ENCODE results near the gene BST2. TPM values are rescaled to one million over a fixed set of nuclear protein-coding genes. Genes with fewer than 3 reads are reported as not detected.

BST2 gene
- total RNA-seq, 1 experiment from 2014 or later, result 24.8 TPM

GRCh38 chr19:17414097-17414496, 8.7 kb upstream of the BST2 start:
- Mint-ChIP-seq H3K27ac (ENCODE audit: low read depth, unreplicated experiment) (no peak overlapping the region), H3K27me3 (ENCODE audit: insufficient read depth, unreplicated experiment) (no peaks in the 10 kb centered on the region), H3K4me1 (ENCODE audit: insufficient read depth, unreplicated experiment) (peaks cover 5% of the 10 kb centered on the region), H3K9me3 (ENCODE audit: unreplicated experiment) (no peaks in the 10 kb centered on the region), H3K4me3 (ENCODE audit: unreplicated experiment) (no peak overlapping the region), H3K36me3 (ENCODE audit: insufficient read depth, unreplicated experiment) (peaks cover 33% of the 10 kb centered on the region)
- CTCF ChIA-PET, result no interaction called here
- no peak for TF ChIP-seq CTCF (IDR thresholded peaks at IDR 0.05; ENCODE audit: unreplicated experiment)
- POLR2A ChIA-PET, result no interaction called here
- intact Hi-C loops (cut with micrococcal nuclease), result no loop called here
- no peak for DNase-seq (ENCODE audit: unreplicated experiment)
- BruUV-seq (replicated peaks), result no TSS peak

- no peak for DNase-seq (ENCODE audit: unreplicated experiment)
- TF ChIP-seq CTCF (IDR thresholded peaks at IDR 0.05; ENCODE audit: unreplicated experiment), result no peak
- H3K9me3 Mint-ChIP-seq (ENCODE audit: unreplicated experiment), result no peaks in the 10 kb centered on the region
- peaks cover 8% of the 10 kb centered on the region for H3K4me1 Mint-ChIP-seq (ENCODE audit: insufficient read depth, unreplicated experiment)
- H3K36me3 Mint-ChIP-seq (ENCODE audit: insufficient read depth, unreplicated experiment), result peaks cover 33% of the 10 kb centered on the region
- H3K27ac Mint-ChIP-seq (ENCODE audit: low read depth, unreplicated experiment), result no peak overlapping the region
- H3K4me3 Mint-ChIP-seq (ENCODE audit: unreplicated experiment), result no peak overlapping the region
- ChIA-PET CTCF (interaction anchor here (0.8 to 1.4 kb wide), 2 partner anchors 21 to 66 kb away, joined by 4 to 6 read pairs; no protein-coding TSS in a partner anchor), POLR2A (no interaction called here)
- intact Hi-C loops (cut with micrococcal nuclease), result no loop called here
- BruUV-seq (replicated peaks), result no TSS peak
- H3K27me3 Mint-ChIP-seq (ENCODE audit: insufficient read depth, unreplicated experiment), result no peaks in the 10 kb centered on the region
These were observed 6.4 kb upstream of the BST2 start for GRCh38 chr19:17411801-17412200.

- no peak for TF ChIP-seq CTCF (IDR thresholded peaks at IDR 0.05; ENCODE audit: unreplicated experiment)
- Mint-ChIP-seq H3K36me3 (ENCODE audit: insufficient read depth, unreplicated experiment) (peaks cover 22% of the 10 kb centered on the region), H3K4me3 (ENCODE audit: unreplicated experiment) (no peak overlapping the region), H3K4me1 (ENCODE audit: insufficient read depth, unreplicated experiment) (peaks cover 9% of the 10 kb centered on the region), H3K27ac (ENCODE audit: low read depth, unreplicated experiment) (no peak overlapping the region), H3K9me3 (ENCODE audit: unreplicated experiment) (no peaks in the 10 kb centered on the region), H3K27me3 (ENCODE audit: insufficient read depth, unreplicated experiment) (no peaks in the 10 kb centered on the region)
- intact Hi-C loops (cut with micrococcal nuclease), result no loop called here
- CTCF ChIA-PET, result interaction anchor here (0.5 to 0.9 kb wide), 2 partner anchors 16 to 128 kb away, joined by 3 read pairs; partner anchors contain the start of gene CCDC194
- POLR2A ChIA-PET, result interaction anchor here (1.1 kb wide), 1 partner anchor 10 kb away, joined by 3 read pairs; the partner anchor contains the start of gene MVB12A
- BruUV-seq (replicated peaks), result no TSS peak
- DNase-seq (ENCODE audit: unreplicated experiment), result no peak
These were observed 4.6 kb upstream of the BST2 start for GRCh38 chr19:17409990-17410389.

GRCh38 chr19:17406887-17407196, 1.4 kb upstream of the BST2 start:
- H3K27ac Mint-ChIP-seq (ENCODE audit: low read depth, unreplicated experiment), result no peak overlapping the region
- H3K36me3 Mint-ChIP-seq (ENCODE audit: insufficient read depth, unreplicated experiment), result peaks cover 7% of the 10 kb centered on the region
- H3K4me3 Mint-ChIP-seq (ENCODE audit: unreplicated experiment), result peak overlapping the region; percentile 69
- TF ChIP-seq CTCF (IDR thresholded peaks at IDR 0.05; ENCODE audit: unreplicated experiment), result no peak
- H3K27me3 Mint-ChIP-seq (ENCODE audit: insufficient read depth, unreplicated experiment), result no peaks in the 10 kb centered on the region
- peaks cover 16% of the 10 kb centered on the region for H3K4me1 Mint-ChIP-seq (ENCODE audit: insufficient read depth, unreplicated experiment)
- intact Hi-C loops (cut with micrococcal nuclease), result no loop called here
- DNase-seq (ENCODE audit: unreplicated experiment), result no peak
- ChIA-PET CTCF (interaction anchor here (0.7 kb wide), 2 partner anchors 123 to 1709 kb away, joined by 3 read pairs; no protein-coding TSS in a partner anchor), POLR2A (no interaction called here)
- no peaks in the 10 kb centered on the region for H3K9me3 Mint-ChIP-seq (ENCODE audit: unreplicated experiment)
- no TSS peak for BruUV-seq (replicated peaks)

Measured in MCF 10A (cell line).